Stimulated activated CD8-positive, alpha-beta memory T cell treated with anti-CD3 and anti-CD28 coated beads, Interleukin-2, amount 100 ng/mL, for 1 hour (primary cell): ENCODE data around the gene LILRB2.
"Not testable (repeated sequence)": the region's sequence is repeated elsewhere in the genome, so short reads cannot be mapped to it uniquely, and the experiment has no call there.

Experiments
- DNase-seq, 2 donors: peaks; one replicate each; pipeline ENCODE4 v3.0.0-alpha.2; 2020; ENCODE audit warnings: low read depth in 2 of 2

Gene LILRB2

GRCh38 chr19:54305141-54305540 lies 24.2 kb upstream of the LILRB2 start:
- DNase-seq = no peak

- DNase-seq = no peak
Measured at GRCh38 chr19:54302257-54302656, 21.3 kb upstream of the LILRB2 start.

DNA sequence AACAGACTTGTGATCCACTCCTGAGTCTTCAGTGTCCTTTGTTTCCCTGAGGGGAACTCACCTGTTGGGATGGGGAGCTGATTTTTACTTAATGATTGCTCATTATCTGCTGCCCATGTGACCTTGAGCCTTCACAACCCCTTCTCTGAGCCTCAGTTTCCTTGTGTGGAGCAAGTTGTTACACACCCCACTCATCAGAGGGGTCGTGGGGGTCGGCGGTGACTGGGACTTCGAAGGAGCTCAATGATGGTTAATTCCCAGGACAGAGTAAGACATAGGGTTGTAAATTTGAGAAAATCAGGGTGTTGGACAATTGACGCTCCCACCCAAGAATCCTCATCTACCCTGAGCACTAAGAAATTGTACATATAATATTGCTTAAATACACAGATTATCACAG lies 18.6 kb upstream of the LILRB2 start:
- no peak for DNase-seq

DNA sequence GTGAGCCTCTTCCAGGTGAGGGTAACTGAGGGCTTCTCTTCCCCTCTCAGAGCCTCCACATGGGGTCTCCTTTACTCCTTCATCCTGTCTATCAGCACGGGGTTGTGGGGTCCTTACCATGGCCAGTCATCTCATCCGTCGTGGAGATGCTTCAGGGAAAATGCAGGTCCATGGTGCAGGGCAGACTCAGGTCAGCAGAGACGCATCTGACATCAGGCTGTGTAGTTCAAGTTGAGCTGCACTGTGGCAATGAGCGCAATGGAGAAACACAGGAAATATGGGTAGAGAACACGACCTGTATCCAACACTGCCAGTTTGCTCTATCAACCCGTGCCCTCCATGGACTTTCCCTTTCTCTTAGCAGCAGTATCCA lies 18.2 kb upstream of the LILRB2 start:
- no peak for DNase-seq

- DNase-seq = no peak
Measured at GRCh38 chr19:54298357-54299125, 17.6 kb upstream of the LILRB2 start.

GRCh38 chr19:54297759-54298305 lies 16.9 kb upstream of the LILRB2 start:
- DNase-seq = no peak

DNA sequence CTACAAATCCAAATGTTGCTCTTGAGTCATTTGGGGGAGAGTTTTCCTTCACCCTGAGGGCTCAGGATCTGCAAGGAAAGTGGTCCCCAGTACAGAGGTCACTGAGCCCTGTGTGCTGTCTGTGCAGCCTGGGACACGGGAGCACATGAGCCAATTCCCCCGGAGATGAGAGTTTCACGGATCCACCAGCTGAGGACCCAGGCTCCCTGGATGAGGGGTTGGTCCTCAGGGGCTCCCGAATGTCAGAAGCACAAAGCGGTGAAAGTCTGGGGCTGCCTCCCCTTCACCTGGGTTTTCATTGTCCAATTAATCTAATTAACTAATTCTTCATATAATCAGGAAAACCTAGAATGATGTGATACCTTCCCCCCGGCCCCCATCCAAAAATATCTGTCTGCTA lies 13.6 kb upstream of the LILRB2 start:
- no peak for DNase-seq

- not testable (repeated sequence) for DNase-seq
Measured at GRCh38 chr19:54289160-54289559, 8.2 kb upstream of the LILRB2 start.

GRCh38 chr19:54287456-54287855 lies 6.5 kb upstream of the LILRB2 start:
- DNase-seq = no peak

DNA sequence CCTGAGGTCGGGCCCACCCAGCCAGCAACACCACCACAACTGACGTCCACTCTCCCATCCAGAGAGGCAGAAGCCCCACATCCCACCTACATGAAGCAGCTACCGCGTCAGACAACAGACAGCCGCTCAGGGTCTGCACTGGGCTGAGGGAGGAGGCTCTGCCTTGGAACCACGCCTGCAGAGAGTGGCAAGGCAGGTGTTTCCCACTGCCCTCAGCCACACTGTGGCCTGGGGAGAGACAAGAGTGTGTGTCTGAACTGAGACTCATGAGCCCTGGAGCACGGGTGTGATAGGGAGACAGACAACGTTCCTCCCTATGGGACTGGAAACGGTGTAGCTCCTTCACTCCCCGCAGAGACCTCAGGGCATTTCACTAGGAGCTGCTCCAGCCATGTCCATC lies 5.4 kb upstream of the LILRB2 start:
- not testable (repeated sequence) for DNase-seq

DNA sequence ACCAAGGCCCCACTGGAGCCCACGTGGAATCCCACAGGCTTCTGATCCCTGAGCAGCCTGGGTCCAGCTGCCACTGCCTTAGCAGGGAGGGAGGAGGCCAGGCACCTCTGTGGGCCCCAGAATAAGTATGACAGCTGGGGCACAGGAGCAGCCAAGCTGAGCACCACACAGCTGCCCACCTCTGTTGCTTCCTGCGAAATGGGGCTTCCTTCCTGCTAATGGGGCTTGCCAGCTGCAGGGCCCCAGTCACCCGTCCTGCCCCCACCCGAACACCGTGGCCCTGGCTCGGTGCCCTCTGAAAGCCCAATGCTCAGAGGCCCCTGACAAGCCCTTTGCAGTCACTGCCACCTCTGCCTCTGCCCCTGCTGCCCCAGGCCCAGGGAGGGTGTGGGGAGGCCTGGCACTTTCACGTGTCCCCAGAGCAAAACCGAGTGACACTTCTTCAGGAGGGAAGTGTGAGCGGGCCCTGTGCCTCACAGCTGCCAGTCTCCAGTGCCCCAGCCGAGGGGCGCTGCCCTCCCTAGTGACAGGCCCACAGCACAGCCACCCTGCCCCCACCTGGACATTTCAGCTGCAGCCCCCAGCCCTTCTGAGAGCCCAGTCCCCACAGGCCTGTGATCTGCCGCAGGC lies 4.6 kb upstream of the LILRB2 start:
- DNase-seq = not testable (repeated sequence)

DNA sequence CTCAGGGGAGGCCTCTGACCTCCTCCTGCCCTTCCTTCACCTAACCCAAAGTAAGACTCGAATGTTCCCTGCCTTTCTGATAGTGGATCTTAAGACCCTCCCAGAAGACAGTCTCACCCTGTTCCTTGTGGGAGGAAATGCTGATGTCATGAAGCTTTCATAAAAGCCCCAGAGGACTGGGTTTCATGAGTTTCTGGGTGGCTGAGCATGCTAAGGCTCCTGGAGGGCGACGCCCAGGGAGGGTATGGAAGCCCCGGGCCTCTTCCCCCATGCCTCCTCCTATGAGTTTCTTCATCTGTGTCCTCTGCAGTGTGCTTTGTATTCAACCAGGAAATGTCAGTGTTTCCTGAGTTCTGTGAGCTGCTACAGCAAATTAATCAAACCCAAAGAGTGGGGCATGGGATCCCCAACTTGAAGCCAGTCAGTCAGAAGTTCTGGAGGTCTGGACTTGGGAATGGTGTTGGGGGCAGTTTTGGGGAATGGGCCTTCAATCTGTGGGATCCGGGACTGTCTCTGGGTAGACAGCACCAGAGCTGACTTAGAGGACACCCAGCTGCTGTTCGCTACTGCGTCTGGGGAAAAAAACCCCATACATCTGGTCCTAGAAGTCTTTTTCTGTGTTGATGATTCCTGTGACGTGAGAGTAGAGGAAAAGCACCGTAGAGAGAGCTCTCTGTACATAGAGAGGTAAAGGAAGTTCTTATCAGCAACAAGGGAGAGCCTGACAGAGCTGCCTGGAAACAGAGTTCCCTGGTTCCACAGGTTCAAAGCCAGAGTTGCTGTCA lies 2.0 kb upstream of the LILRB2 start:
- DNase-seq = no peak

GRCh38 chr19:54281729-54282075 lies 792 bp upstream of the LILRB2 start:
- not testable (repeated sequence) for DNase-seq

- not testable (repeated sequence) for DNase-seq
Measured at GRCh38 chr19:54280441-54280840, 469 bp downstream of the LILRB2 start.

- not testable (repeated sequence) for DNase-seq
Measured at GRCh38 chr19:54280025-54280424, 885 bp downstream of the LILRB2 start.

- DNase-seq = no peak
Measured at GRCh38 chr19:54279406-54279962, 1.4 kb downstream of the LILRB2 start.

GRCh38 chr19:54278571-54279195 lies 2.2 kb downstream of the LILRB2 start:
- DNase-seq = not testable (repeated sequence)

GRCh38 chr19:54278056-54278455 lies 2.9 kb downstream of the LILRB2 start:
- not testable (repeated sequence) for DNase-seq

DNA sequence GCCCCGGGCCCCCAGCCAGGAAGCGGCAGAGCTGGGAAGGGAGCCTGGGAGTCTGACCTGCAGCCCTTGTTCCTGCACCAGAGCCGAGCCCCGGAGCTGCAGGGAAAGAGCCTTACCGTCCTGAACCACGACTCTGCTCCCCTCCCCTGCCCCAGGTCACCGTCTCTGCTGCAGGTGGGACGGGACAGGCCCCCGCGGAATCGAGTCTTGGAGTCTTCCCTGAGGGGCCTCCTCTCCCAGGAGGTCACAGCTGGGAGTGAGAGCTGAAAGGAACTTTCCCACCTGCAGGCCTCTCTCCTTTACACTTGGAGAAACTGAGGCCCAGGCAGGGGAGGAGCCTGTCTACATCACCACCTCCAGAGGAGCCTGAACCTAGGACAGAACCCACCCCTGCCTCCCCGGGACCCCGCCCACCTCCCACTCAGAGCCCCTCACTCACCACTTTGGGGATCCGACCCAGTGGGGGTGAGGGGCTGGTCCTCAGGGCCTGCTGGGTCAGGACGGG lies 3.7 kb downstream of the LILRB2 start:
- not testable (repeated sequence) for DNase-seq

DNA sequence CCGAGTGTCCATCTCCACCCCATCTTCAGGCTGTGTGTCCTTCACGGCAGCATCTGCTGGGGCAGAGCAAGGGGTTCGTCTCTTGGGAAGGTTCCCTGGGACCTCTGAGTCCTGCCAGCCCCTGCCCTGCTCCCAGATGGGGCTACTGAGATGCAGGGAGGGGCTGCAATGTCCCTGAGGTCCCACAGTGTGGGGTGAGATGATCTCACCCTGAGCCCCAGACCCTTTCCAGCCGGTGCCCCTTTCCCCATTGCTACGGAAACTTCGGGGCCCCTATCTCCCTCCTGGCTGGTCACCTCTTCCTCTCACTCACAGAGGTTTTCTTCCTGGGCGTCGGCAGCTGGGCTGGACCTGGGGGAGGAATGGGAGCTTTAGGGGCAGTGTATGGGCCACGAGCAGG lies 5.0 kb downstream of the LILRB2 start:
- DNase-seq = no peak

- not testable (repeated sequence) for DNase-seq
Measured at GRCh38 chr19:54274516-54274915, 6.4 kb downstream of the LILRB2 start.
